Activated effector memory CD4-positive, alpha-beta T cell treated with Interleukin-2 at 50 U/mL for 16 hours (primary cell): Measurements from ENCODE around the gene PRX.
"Not testable (repeated sequence)": the region's sequence is repeated elsewhere in the genome, so short reads cannot be mapped to it uniquely, and the experiment has no call there.

Source experiments
- DNase-seq: peaks from one replicate; pipeline ENCODE4 v3.0.0-alpha.2; 2020

PRX gene

GRCh38 chr19:40414542-40415535 is 1.7 kb upstream of the PRX start:
- no peak for DNase-seq

- DNase-seq: no peak
Observed at GRCh38 chr19:40412866-40413265, 312 bp downstream of the PRX start.

- DNase-seq: no peak
Observed at GRCh38 chr19:40411958-40412499, 1.1 kb downstream of the PRX start.

- no peak for DNase-seq
Observed at GRCh38 chr19:40411125-40411842, 1.9 kb downstream of the PRX start.

- no peak for DNase-seq
Observed at GRCh38 chr19:40410030-40410389, 3.2 kb downstream of the PRX start.

GRCh38 chr19:40408598-40408925 is 4.6 kb downstream of the PRX start:
- not testable (repeated sequence) for DNase-seq

- DNase-seq: peak; percentile 1
Observed at GRCh38 chr19:40407714-40408597, 5.2 kb downstream of the PRX start.

- peak; percentile 62 for DNase-seq
Observed at GRCh38 chr19:40403262-40403984, 9.8 kb downstream of the PRX start.

GRCh38 chr19:40400559-40400958 is 12.6 kb downstream of the PRX start:
- no peak for DNase-seq

GRCh38 chr19:40398417-40399131 is 14.6 kb downstream of the PRX start:
- peak; percentile 30 for DNase-seq

- no peak for DNase-seq
Observed at GRCh38 chr19:40397568-40397906, 15.6 kb downstream of the PRX start.

GRCh38 chr19:40396886-40397567 is 16.2 kb downstream of the PRX start:
- DNase-seq: no peak

GRCh38 chr19:40395956-40396355 is 17.2 kb downstream of the PRX start:
- DNase-seq: no peak

- DNase-seq: no peak
Observed at GRCh38 chr19:40394816-40395210, 18.4 kb downstream of the PRX start.

GRCh38 chr19:40393894-40394815 is 19.0 kb downstream of the PRX start:
- no peak for DNase-seq

- DNase-seq: no peak
Observed at GRCh38 chr19:40392894-40393517, 20.2 kb downstream of the PRX start.

GRCh38 chr19:40392123-40392522 is 21.1 kb downstream of the PRX start:
- no peak for DNase-seq

GRCh38 chr19:40390084-40390742 is 23.0 kb downstream of the PRX start, which contains the start of gene HIPK4:
HIPK4 (minus strand) TSS chr19:40390181; CDS start chr19:40389902, 279 bp downstream.
- no peak for DNase-seq
